ENCODE results near the gene ZDHHC8.

GRCh38 chr22:20183823-20184222 lies 52.2 kb downstream of the ZDHHC8 start:
- TF ChIP-seq, protein P1, sequence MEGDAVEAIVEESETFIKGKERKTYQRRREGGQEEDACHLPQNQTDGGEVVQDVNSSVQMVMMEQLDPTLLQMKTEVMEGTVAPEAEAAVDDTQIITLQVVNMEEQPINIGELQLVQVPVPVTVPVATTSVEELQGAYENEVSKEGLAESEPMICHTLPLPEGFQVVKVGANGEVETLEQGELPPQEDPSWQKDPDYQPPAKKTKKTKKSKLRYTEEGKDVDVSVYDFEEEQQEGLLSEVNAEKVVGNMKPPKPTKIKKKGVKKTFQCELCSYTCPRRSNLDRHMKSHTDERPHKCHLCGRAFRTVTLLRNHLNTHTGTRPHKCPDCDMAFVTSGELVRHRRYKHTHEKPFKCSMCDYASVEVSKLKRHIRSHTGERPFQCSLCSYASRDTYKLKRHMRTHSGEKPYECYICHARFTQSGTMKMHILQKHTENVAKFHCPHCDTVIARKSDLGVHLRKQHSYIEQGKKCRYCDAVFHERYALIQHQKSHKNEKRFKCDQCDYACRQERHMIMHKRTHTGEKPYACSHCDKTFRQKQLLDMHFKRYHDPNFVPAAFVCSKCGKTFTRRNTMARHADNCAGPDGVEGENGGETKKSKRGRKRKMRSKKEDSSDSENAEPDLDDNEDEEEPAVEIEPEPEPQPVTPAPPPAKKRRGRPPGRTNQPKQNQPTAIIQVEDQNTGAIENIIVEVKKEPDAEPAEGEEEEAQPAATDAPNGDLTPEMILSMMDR (conservative IDR thresholded peaks at IDR 0.05 in 1 of 2, IDR thresholded peaks at IDR 0.05 in 1 of 2; ENCODE audit: extremely low read depth in 1 of 2, insufficient read depth in 1 of 2, low read depth in 1 of 2, low read length in 2 of 2) = no peak
- no peak for TF ChIP-seq EZH2 (IDR thresholded peaks at IDR 0.05; ENCODE audit: borderline replicate concordance, low read length)
